ENCODE measurements around the gene CNTN1.
A peak's percentile ranks its signal among the peaks of the same experiment; 100 is the strongest.

Gene CNTN1

DNA sequence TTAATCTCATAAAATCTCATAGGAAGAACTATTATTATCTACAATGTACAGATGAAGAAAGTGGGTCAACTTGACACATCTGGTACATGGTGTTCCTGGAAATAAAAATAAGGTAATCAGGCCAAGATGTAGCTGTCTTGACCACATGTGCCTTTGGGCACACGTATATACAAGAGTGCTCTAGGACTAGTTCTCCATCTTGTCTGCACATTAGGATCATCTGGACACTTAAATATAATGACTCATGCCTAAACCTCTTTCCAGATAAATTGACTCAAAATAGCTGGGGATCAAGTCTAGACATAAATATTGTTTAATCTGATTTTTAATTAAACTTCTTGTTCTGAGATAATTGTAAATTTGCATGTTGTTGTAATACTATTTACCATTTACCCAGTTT, 182.6 kb downstream of the CNTN1 start:
- no peak for DNase-seq (ENCODE audit: insufficient read length, low spot score)
- FAIRE-seq, result no peak
- TF ChIP-seq CTCF (IDR thresholded peaks at IDR 0.05; ENCODE audit: insufficient read depth, missing control alignments), result no peak

DNA sequence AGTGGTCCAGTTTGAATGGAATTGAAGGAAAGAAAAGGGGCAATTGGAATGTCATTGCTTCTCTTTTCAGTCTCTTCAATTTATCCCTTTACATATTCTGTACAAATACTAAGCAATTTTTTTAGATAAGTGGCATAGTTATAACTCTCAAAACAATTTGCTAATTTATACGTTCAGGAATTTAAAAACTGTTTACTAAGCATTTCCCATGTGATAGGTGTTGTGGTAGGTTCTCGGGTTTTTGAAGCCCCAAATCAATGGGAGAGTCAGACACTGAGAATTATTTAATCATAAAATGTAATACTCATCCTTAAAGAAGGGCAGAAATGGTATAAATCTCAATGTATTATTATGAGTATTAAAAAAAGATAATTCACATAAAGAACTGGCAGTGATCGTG, 197.1 kb downstream of the CNTN1 start:
- DNase-seq (ENCODE audit: insufficient read length, low spot score), result no peak
- no peak for FAIRE-seq
- TF ChIP-seq CTCF (IDR thresholded peaks at IDR 0.05; ENCODE audit: insufficient read depth, missing control alignments), result no peak

GRCh38 chr12:40892528-40892927, 200.3 kb downstream of the CNTN1 start:
- FAIRE-seq, result no peak
- no peak for TF ChIP-seq CTCF (IDR thresholded peaks at IDR 0.05; ENCODE audit: insufficient read depth, missing control alignments)
- no peak for DNase-seq (ENCODE audit: insufficient read length, low spot score)

GRCh38 chr12:40898505-40898904, 206.3 kb downstream of the CNTN1 start:
- DNase-seq (ENCODE audit: insufficient read length, low spot score) (no peak), FAIRE-seq (peak; percentile 77)
- no peak for TF ChIP-seq CTCF (IDR thresholded peaks at IDR 0.05; ENCODE audit: insufficient read depth, missing control alignments)

DNA sequence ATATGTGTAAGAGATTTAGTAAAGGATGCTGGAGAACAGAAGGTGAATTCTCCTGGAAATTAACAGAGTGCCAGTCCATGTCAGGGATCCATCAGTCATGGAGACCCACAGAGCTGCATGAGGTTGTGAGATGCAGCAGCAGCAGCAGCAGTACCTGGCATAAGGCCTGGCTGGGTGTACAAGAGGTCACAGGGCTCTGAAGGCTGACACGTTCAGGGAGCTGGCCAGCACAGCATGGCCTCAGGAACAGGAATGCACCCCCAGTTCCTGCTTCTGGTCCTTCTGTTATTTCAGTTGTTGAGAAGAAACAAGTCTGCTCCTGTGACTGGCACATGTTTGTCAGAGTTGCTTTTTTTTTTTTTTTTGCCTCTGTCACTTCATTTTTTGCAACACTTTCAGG, 210.8 kb downstream of the CNTN1 start:
- TF ChIP-seq CTCF (IDR thresholded peaks at IDR 0.05; ENCODE audit: insufficient read depth, missing control alignments), result no peak
- no peak for DNase-seq (ENCODE audit: insufficient read length, low spot score)
- no peak for FAIRE-seq

GRCh38 chr12:40907115-40907527, 214.9 kb downstream of the CNTN1 start:
- no peak for FAIRE-seq

GRCh38 chr12:40911676-40912075, 219.4 kb downstream of the CNTN1 start:
- no peak for TF ChIP-seq CTCF (IDR thresholded peaks at IDR 0.05; ENCODE audit: insufficient read depth, missing control alignments)
- no peak for DNase-seq (ENCODE audit: insufficient read length, low spot score)
- no peak for FAIRE-seq

More at GRCh38 chr12:40907115-40907527, 214.9 kb downstream of the CNTN1 start:
- DNase-seq (ENCODE audit: insufficient read length, low spot score), result no peak
- TF ChIP-seq CTCF (IDR thresholded peaks at IDR 0.05; ENCODE audit: insufficient read depth, missing control alignments), result no peak

Data from D721Med (cell line).